GM18861 (cell line): Measurements from ENCODE around the gene CSNK1E.
"Not testable (repeated sequence)": the region's sequence is repeated elsewhere in the genome, so short reads cannot be mapped to it uniquely, and the experiment has no call there.

Experiments used
- ATAC-seq: cut with Tn5 transposase; IDR thresholded peaks from one replicate; pipeline ENCODE4 v1.9.1; 2021; ENCODE audit not compliant: unreplicated experiment

CSNK1E gene

GRCh38 chr22:38317122-38317994, at the start of gene CSNK1E:
CSNK1E (minus strand) TSS chr22:38317433; CDS start chr22:38314157, 3,276 bp downstream.
- no peak for ATAC-seq

GRCh38 chr22:38365829-38366228, 48.6 kb upstream of the CSNK1E start:
- ATAC-seq, result not testable (repeated sequence)

- not testable (repeated sequence) for ATAC-seq
Measured at GRCh38 chr22:38365174-38365573, 47.9 kb upstream of the CSNK1E start.

DNA sequence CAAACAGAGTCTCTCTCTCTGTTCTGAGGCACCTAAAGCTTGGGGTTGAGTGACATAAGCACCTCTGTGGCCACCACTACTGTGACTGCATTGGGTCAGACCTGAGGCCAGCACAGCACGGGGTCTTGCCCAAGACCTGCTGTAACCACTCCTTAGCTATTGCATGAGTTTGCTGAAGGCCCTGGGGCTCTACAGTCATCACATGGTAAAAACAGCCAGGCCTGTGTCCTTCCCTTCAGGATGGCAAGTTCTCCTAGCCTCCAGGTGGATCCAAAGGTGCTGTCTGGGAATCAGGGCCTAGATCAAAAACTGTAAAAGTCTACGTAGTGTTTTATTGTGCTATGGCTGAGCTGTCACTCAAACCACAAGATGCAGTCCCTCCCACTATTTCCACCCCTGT, 43.3 kb upstream of the CSNK1E start:
- ATAC-seq, result not testable (repeated sequence)

DNA sequence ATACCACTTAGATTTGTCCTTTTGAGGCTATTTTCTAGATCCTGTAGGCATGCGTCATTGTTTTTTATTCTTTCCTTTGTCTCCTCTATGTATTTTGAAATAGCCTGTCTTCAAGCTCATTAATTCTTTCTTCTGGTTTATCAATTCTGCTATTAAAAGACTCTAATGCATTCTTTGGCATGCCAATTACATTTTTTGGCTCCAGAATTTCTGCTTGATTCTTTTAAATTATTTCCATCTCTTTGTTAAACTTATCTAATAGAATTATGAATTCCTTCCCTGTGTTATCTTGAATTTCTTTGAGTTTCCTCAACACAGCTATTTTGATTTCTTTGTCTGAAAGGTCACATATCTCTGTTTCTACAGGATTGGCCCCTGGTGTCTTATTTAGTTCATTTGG, 42.6 kb upstream of the CSNK1E start:
- not testable (repeated sequence) for ATAC-seq

DNA sequence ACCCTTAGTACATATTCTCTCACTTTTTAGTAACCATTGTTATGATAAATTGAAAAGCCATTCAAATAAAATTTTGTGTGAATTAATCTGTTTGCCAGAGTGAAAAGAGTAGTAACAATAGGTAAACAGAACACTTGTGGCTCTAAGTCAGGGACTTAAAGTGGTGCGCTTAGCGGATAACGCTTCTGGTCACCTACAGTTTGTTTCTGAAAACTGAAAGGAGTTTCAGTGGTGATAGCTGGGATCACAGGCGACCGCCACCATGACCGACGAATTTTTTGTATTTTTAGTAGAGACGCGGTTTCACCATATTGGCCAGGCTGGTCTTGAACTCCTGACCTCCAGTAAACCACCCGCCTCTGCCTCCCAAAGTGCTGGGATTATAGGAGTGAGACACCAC, 40.7 kb upstream of the CSNK1E start:
- not testable (repeated sequence) for ATAC-seq

DNA sequence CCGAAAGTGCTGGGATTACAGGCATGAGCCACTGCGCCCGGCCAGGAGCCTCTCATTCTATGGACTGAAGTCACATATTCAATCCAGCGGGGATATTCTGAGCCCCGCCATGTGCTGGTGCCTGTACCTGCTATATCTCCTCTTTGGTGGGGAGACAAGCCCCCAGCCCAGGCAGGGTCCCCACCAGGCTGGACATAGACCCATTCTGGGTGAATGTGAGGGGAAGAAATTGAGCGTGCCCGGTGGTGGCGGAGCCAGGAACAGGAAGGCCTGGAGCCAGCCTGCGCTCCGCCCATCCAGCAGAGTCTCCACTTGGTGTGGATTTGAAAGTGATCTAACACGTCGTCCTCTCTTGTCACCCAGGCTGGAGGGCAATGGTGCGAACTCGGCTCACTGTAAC, 38.0 kb upstream of the CSNK1E start:
- ATAC-seq, result no peak

- no peak for ATAC-seq
Measured at GRCh38 chr22:38353701-38354100, 36.5 kb upstream of the CSNK1E start.

GRCh38 chr22:38353142-38353629, 36.0 kb upstream of the CSNK1E start:
- no peak for ATAC-seq

DNA sequence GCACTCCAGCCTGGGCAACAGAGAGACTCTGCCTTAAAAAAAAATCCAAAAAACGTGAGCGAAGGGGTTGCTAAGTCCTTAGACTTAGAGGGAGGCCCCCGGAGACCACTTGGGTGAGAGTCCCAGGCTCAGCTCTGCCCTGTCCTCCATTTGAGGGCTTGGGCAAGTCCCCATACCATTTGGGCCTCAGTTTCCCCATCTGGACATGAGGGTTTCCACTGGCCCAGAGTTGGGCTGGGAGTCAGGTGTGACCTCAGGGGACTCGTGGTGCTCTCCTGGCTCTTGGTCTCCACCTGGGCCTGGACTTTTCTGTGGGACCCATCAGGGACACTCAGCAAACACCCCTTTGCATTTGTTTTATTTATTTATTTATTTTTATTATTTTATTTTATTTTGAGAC, 35.2 kb upstream of the CSNK1E start:
- ATAC-seq, result no peak

GRCh38 chr22:38350444-38351359, 33.5 kb upstream of the CSNK1E start:
- ATAC-seq, result no peak

GRCh38 chr22:38348751-38349496, 31.7 kb upstream of the CSNK1E start:
- ATAC-seq, result no peak

DNA sequence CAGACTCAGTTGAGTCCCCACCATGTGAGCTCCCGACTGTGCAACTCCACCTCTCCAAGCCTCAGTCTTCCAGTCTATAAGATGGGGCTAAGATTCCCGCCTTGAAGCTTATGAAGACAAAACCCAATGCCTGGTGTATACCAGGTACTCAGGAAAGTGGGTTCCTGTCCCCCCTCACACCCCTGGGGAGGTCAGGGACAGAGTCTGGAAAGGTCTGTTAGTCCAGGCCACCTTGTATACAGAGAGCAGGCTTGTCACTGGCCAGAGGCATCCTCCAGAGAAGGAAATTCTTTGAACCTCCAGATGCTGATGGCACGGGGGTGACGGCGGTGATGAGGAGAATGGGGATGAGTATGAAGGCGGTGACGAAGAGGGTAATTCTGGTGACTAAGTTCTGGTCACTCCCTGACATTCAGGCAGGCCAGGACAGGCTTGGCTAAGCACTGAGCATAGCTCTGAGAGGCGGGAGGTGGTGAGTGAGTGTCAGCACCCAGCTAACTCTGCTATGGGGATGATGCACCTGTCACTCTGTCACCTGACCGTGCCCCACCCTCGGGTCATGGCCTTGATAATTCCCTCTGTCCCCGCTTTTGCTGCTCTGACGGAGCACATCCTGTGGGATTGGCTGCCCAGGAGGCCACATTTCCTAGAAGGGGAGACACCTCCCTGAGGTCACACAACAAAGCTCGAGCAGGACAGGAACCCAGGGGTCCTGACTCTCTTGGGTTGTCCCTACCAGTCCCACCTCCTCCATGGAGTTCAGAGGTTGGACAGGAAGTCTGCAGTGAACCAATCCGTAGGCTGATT, 30.9 kb upstream of the CSNK1E start:
- no peak for ATAC-seq

DNA sequence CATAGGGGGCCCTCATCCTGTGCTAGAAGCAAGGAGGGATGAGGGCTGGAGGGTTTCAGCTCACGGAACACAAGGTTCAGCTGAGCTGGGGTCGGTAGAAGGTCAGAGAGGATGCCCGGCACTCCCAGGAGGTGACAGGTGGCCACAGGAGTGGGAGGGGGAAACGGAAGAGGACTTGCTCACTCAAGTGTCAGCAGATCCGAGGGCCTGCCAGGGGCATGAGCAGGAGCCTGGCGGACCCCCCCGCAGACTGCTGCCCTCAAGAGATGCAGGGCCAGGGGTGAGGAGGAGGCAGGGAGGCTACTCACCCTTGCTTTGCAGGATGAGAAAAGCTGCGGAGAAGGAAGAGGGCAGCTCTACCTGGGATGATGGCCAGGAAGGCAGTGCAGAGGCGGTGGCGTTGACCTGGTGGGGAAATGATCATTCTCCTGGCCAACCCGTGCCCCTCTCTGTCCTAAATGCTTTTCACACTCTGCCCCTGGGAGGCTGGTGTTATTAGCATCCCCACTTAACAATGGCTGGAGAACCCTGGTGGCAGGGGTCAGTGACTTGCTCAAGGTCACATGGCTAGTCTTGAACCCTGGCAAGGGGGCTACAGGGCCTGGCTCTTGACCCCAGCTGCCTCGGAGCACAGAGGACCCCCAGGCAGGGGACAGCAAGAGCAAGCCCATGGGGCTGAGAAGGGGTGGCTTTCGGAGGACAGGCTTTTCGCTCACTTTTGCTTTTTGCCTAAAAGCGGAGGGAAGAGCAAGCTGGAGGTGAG, 30.1 kb upstream of the CSNK1E start:
- no peak for ATAC-seq

DNA sequence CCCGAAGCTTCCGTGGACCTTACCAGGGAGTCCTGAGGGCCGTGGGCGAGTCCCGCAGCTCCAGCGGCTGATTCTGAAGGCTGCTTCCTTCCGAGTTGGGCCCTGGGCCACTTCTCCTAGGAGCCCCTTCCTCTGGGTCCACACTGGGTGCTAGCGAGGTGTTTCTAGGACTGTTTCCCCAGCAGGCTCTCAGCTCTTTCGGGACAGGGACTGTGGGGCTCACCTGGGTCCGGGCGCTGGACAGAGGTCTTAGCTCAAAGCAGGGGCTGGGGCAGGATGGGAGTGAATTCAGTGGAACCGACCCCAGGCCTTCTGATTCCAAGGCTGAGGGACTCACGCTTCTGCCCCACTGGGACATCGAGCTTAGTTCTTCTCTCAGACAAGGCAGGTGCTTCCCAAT, 29.3 kb upstream of the CSNK1E start:
- ATAC-seq, result no peak

GRCh38 chr22:38345782-38346181, 28.5 kb upstream of the CSNK1E start:
- ATAC-seq, result no peak

DNA sequence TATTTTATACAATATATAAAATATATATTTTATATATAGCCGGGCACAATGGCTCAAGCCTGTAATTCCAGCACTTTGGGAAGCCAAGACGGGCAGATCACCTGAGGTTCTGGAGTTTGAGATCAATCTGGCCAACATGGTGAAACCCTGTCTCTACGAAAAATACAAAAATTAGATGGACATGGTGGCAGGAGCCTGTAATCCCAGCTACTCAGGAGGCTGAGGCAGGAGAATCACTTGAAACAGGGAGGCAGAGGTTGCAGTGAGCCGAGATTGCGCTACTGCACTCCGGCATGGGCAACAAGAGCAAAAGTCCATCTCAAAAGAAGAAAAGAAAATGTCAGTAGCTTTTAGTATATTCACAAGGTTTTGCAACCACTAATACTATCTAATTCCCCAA, 22.7 kb upstream of the CSNK1E start:
- ATAC-seq, result not testable (repeated sequence)

- ATAC-seq, result no peak
Measured at GRCh38 chr22:38338772-38339379, 21.6 kb upstream of the CSNK1E start.

DNA sequence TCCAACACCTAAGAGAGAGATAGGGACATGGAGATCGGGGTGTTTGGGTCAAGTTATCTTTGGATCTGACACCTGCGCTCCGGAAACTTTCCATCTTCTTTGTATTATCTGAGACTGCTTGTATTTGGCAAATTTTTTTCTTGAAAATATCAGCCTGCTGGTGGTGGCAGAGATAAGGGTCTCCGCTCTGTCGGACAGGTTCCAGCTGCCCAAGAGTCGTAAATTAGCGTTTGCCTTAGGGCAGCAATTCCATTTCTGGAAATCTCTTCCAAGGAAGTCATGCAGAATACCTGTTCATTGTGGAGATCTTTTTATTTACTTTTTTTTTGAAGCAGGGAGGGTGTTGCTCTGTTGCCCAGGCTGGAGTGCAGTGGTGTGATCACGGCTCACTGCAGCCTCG, 19.5 kb upstream of the CSNK1E start:
- no peak for ATAC-seq
